Measurements from ENCODE around the gene SERPINA5. TPM values are rescaled to one million over a fixed set of nuclear protein-coding genes. Genes with fewer than 3 reads are reported as not detected.

SERPINA5 gene
- total and polyA plus RNA-seq, 3 donors from 2014 or later, result 940 to 1,170 (median 1,154) TPM

DNA sequence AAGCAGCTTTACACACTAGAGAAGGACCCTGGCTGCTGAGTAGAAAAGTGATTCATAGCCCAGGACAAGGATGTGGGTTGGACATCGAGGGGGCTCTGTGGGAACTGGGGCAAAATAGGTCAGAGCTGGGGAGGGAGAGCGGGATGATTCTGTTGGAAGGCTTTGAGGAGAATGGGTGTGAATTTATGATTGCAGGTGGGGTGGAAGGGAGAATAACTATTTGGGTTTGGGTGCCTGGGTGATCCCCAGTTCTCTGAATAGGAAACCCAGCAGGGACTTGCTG, 44.1 kb downstream of the SERPINA5 start:
- Histone ChIP-seq H3K9me3 (no peaks in the 10 kb centered on the region), H3K27me3 (no peaks in the 10 kb centered on the region), H3K36me3 (ENCODE audit: low read depth, missing control alignments) (no peaks in the 10 kb centered on the region), H3K4me1 (no peaks in the 10 kb centered on the region), H3K4me3 (no peak overlapping the region), H3K27ac (no peak overlapping the region)
- DNase-seq, result no peak
- 77 to 82% methylated on average over 2 of the region's 2 CpGs for WGBS, 2 donors
- TF ChIP-seq, protein P1, sequence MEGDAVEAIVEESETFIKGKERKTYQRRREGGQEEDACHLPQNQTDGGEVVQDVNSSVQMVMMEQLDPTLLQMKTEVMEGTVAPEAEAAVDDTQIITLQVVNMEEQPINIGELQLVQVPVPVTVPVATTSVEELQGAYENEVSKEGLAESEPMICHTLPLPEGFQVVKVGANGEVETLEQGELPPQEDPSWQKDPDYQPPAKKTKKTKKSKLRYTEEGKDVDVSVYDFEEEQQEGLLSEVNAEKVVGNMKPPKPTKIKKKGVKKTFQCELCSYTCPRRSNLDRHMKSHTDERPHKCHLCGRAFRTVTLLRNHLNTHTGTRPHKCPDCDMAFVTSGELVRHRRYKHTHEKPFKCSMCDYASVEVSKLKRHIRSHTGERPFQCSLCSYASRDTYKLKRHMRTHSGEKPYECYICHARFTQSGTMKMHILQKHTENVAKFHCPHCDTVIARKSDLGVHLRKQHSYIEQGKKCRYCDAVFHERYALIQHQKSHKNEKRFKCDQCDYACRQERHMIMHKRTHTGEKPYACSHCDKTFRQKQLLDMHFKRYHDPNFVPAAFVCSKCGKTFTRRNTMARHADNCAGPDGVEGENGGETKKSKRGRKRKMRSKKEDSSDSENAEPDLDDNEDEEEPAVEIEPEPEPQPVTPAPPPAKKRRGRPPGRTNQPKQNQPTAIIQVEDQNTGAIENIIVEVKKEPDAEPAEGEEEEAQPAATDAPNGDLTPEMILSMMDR (IDR thresholded peaks at IDR 0.05), result no peak
- TF ChIP-seq POLR2A (IDR thresholded peaks at IDR 0.05), result no peak
- intact Hi-C loops (cut with DNase I; ENCODE audit: low total_unique reads), result no loop called here

DNA sequence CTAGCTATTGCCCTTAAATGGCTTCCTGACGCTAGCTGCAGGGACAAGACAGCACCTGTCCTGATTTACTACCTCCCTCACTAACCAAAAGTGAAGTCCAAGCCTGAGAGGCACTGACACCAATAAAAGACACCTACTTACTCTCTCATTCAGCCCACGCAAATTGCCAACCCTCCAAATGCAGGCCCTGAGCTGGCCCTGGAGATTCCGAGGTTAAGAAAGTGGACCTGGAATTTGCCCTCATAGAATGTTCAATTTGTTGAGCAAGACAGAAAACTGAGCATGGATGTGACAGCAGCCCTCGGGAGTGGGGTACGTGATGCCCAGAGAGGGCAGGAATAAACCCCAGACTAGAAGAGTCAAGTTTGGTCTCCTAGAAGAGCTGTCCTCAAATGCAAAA, 47.4 kb downstream of the SERPINA5 start:
- no peaks in the 10 kb centered on the region for H3K9me3 ChIP-seq
- no peaks in the 10 kb centered on the region for H3K36me3 ChIP-seq (ENCODE audit: low read depth, missing control alignments)
- H3K27ac ChIP-seq, result no peak overlapping the region
- intact Hi-C loops (cut with DNase I; ENCODE audit: low total_unique reads), result no loop called here
- no peak for TF ChIP-seq POLR2A (IDR thresholded peaks at IDR 0.05)
- TF ChIP-seq, protein P1 (IDR thresholded peaks at IDR 0.05), result no peak
- H3K4me3 ChIP-seq, result no peak overlapping the region
- no peaks in the 10 kb centered on the region for H3K27me3 ChIP-seq
- 94 to 98% methylated on average over 5 of the region's 5 CpGs for WGBS, 2 donors
- H3K4me1 ChIP-seq, result no peaks in the 10 kb centered on the region
- no peak for DNase-seq

DNA sequence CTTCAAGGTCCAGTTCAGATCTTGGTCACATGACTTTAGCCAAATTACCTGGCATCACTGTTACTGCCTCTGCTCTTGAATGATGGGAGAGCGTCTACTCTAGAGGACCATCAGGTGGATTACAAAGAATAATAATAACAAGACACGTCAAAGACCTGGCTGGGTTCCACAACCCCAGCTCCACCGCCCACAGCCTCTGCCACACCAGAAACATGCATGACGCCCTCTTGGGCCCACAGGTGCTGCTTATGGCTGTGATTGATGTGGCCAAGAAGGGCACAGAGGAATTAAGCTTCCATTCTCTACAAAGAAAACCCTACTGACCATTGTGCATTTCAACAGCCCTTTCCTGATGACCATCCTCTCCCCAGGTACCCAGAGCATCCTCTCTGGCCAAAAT, 49.2 kb downstream of the SERPINA5 start:
- Histone ChIP-seq H3K36me3 (ENCODE audit: low read depth, missing control alignments) (no peaks in the 10 kb centered on the region), H3K9me3 (no peaks in the 10 kb centered on the region), H3K27ac (no peak overlapping the region), H3K4me3 (no peak overlapping the region), H3K27me3 (no peaks in the 10 kb centered on the region), H3K4me1 (no peaks in the 10 kb centered on the region)
- WGBS, 2 donors, result 92 to 95% methylated on average over 4 of the region's 4 CpGs
- intact Hi-C loops (cut with DNase I; ENCODE audit: low total_unique reads), result no loop called here
- DNase-seq, result no peak
- TF ChIP-seq, protein P1 (IDR thresholded peaks at IDR 0.05), result no peak
- no peak for TF ChIP-seq POLR2A (IDR thresholded peaks at IDR 0.05)

DNA sequence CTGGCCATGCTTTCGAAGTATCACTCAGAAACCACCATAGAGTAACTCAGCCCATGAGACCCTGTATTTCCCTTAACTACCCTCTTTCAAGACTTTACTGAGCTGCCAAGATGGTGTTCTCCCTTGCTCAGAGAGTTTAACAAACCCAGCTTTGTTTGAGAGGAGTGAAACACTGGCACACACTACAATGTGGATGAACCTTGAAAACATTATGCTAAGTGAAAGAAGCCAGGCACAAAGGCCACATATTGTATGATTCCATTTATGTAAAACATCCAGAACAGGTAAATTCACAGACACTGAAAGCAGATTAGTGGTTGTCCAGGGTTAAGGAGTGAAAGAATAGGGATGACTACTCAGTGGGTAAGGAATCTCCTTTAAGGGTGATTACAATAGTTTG, 49.8 kb downstream of the SERPINA5 start:
- intact Hi-C loops (cut with DNase I; ENCODE audit: low total_unique reads), result no loop called here
- no peaks in the 10 kb centered on the region for H3K27me3 ChIP-seq
- H3K27ac ChIP-seq, result no peak overlapping the region
- H3K4me3 ChIP-seq, result no peak overlapping the region
- TF ChIP-seq POLR2A (IDR thresholded peaks at IDR 0.05), result no peak
- TF ChIP-seq, protein P1 (IDR thresholded peaks at IDR 0.05), result no peak
- H3K36me3 ChIP-seq (ENCODE audit: low read depth, missing control alignments), result no peaks in the 10 kb centered on the region
- no peaks in the 10 kb centered on the region for H3K9me3 ChIP-seq
- 95 to 100% methylated on average over 1 of the region's 1 CpG for WGBS, 2 donors
- no peak for DNase-seq
- no peaks in the 10 kb centered on the region for H3K4me1 ChIP-seq

DNA sequence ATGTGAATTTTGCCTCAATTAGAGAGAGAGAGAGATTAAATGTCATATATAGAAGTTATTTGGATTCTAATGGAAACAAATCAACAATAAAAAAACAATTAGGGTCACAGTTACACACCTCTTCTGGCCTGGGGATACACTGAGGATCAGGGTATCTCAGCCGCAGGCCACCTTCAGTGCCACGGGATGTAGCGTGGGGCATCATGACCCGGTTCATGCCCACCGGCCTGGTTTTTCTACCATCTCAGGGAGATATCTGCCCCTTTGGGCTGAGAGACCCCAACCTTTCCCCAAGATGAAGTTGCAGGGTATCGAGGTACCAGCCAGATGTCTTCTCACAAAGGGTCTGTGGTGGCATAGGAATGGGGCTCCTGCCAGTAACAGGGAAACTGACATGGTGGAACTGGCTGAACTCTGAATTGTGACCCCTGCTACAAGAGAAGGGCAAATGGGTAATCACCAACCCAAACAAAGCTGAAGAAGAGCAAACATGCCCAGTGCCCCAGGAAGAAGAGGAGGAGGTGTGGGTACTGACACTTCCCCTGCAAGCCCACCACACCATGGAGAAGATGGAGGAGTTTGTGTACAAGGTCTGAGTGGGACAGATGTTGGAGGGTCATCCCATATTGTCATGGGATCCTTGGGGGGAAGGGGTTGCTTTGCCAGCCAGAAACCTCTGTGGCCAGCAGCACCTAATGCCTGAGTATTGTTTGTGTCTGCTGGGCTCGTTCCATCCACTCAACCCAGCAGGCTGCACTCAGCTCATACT, 50.5 kb downstream of the SERPINA5 start:
- TF ChIP-seq POLR2A (IDR thresholded peaks at IDR 0.05), result no peak
- TF ChIP-seq, protein P1 (IDR thresholded peaks at IDR 0.05), result no peak
- Histone ChIP-seq H3K36me3 (ENCODE audit: low read depth, missing control alignments) (no peaks in the 10 kb centered on the region), H3K27me3 (no peaks in the 10 kb centered on the region), H3K4me1 (no peaks in the 10 kb centered on the region), H3K4me3 (no peak overlapping the region), H3K27ac (no peak overlapping the region), H3K9me3 (no peaks in the 10 kb centered on the region)
- DNase-seq, result no peak
- intact Hi-C loops (cut with DNase I; ENCODE audit: low total_unique reads), result no loop called here
- WGBS, 2 donors, result 87 to 95% methylated on average over 7 of the region's 7 CpGs

Measured in testis (tissue), 3 donors.